K562 (cell line): ENCODE results near the gene DGKE. TPM values are rescaled to one million over a fixed set of nuclear protein-coding genes. Genes with fewer than 3 reads are reported as not detected.
A peak's percentile ranks its signal among the peaks of the same experiment; 100 is the strongest.

Source experiments
- ADNP ChIP-seq: fragments of 200-800 bp; sonication (Bioruptor generic); IDR thresholded peaks from 2 replicates; pipeline ENCODE4 v1.6.1; 2016; ENCODE audit warnings: missing genetic modification characterization, missing compliant biosample characterization
- BRD9 ChIP-seq: fragments of 450-650 bp; IDR thresholded peaks from 2 replicates; pipeline ENCODE4 v1.6.1; 2018; ENCODE audit warnings: low read depth; ENCODE audit not compliant: partially characterized antibody
- CAMTA2 ChIP-seq: fragments of 250-450 bp; sonication (Bioruptor Pico); conservative IDR thresholded peaks from 2 replicates; pipeline ENCODE4 v1.5.1; 2022
- CBX2 ChIP-seq: fragments of 200-600 bp; sonication (generic); IDR thresholded peaks from one replicate; pipeline ENCODE4 v1.6.1; 2012; ENCODE audit warnings: mild to moderate bottlenecking, low read length, inconsistent platforms; ENCODE audit not compliant: insufficient read depth, poor library complexity, severe bottlenecking
- CC2D1A ChIP-seq: fragments of 450-650 bp; IDR thresholded peaks from 2 replicates; pipeline ENCODE4 v1.6.1; 2017; ENCODE audit warnings: mild to moderate bottlenecking
- CHD2 ChIP-seq: IDR thresholded peaks from 2 replicates; pipeline ENCODE4 v1.6.1; 2011; ENCODE audit warnings: low read depth, low read length
- CTBP1 ChIP-seq: fragments of 450-650 bp; IDR thresholded peaks from 2 replicates; pipeline ENCODE4 v1.6.1; 2016; ENCODE audit warnings: borderline replicate concordance
- ILF3 ChIP-seq: fragments of 450-650 bp; IDR thresholded peaks from 2 replicates; pipeline ENCODE4 v1.6.1; 2018; ENCODE audit warnings: antibody characterized with exemption, mild to moderate bottlenecking, moderate library complexity, borderline replicate concordance
- JUNB ChIP-seq: fragments of 450-650 bp; formaldehyde crosslinking; conservative IDR thresholded peaks from 2 replicates; pipeline ENCODE4 v1.4.0; 2020; ENCODE audit warnings: mild to moderate bottlenecking
- MIER1 ChIP-seq: fragments of 450-650 bp; IDR thresholded peaks from 2 replicates; pipeline ENCODE4 v1.6.1; 2016; ENCODE audit warnings: antibody characterized with exemption, mild to moderate bottlenecking, low read depth
- MXD1 ChIP-seq: fragments of 250-450 bp; sonication (Bioruptor Pico); IDR thresholded peaks from 2 replicates; pipeline ENCODE4 v1.8.0; 2021; ENCODE audit warnings: borderline replicate concordance, mild to moderate bottlenecking, moderate library complexity; ENCODE audit not compliant: poor library complexity, severe bottlenecking
- PATZ1 ChIP-seq: fragments of 250-450 bp; sonication (Bioruptor Pico); IDR thresholded peaks from 2 replicates; pipeline ENCODE4 v1.5.0; 2020; ENCODE audit warnings: mild to moderate bottlenecking, borderline replicate concordance
- TRIM28 ChIP-seq: fragments of 450-650 bp; IDR thresholded peaks from 2 replicates; pipeline ENCODE4 v1.6.1; 2017
- ZBTB33 ChIP-seq: sonication (generic); formaldehyde crosslinking; IDR thresholded peaks from 2 replicates; pipeline ENCODE4 v1.8.1; 2023; ENCODE audit warnings: mild to moderate bottlenecking, missing genetic modification reagents
- ZBTB34 ChIP-seq: fragments of 250-450 bp; sonication (Bioruptor Pico); IDR thresholded peaks from 2 replicates; pipeline ENCODE4 v1.8.0; 2021; ENCODE audit warnings: mild to moderate bottlenecking, moderate library complexity
- ZBTB7A ChIP-seq: IDR thresholded peaks from 2 replicates; pipeline ENCODE4 v1.6.1; 2011; ENCODE audit warnings: low read depth, mild to moderate bottlenecking, low read length, moderate library complexity, borderline replicate concordance; ENCODE audit not compliant: control insufficient read depth
- ZNF316 ChIP-seq: fragments of 450-650 bp; IDR thresholded peaks from 2 replicates; pipeline ENCODE4 v1.6.1; 2016
- ZNF324 ChIP-seq: fragments of 250-450 bp; sonication (Bioruptor Pico); IDR thresholded peaks from 2 replicates; pipeline ENCODE4 v1.4.0; 2020; ENCODE audit warnings: mild to moderate bottlenecking
- ZNF41 ChIP-seq: fragments of 250-450 bp; sonication (Bioruptor Pico); conservative IDR thresholded peaks from 2 replicates; pipeline ENCODE4 v1.4.0; 2020; ENCODE audit warnings: mild to moderate bottlenecking
- ZNF445 ChIP-seq: fragments of 250-450 bp; sonication (Bioruptor Pico); IDR thresholded peaks from 2 replicates; pipeline ENCODE4 v1.4.0; 2020; ENCODE audit warnings: low read depth, mild to moderate bottlenecking, moderate library complexity
- ZNF639 ChIP-seq, 2 experiments: fragments of 200-800 bp in 1 of 2; sonication (Bioruptor generic) in 1 of 2; sonication (generic) in 1 of 2; formaldehyde crosslinking in 1 of 2; IDR thresholded peaks in 1 of 2; conservative IDR thresholded peaks in 1 of 2; 2 replicates each; pipeline versions ENCODE4 v1.5.0 to v1.6.1; 2016 to 2020; ENCODE audit warnings: missing compliant biosample characterization in 1 of 2, missing genetic modification characterization in 1 of 2, missing genetic modification reagents in 1 of 2
- polyA plus RNA-seq, 8 experiments: library from polyadenylated mRNA; depleted of rRNA in 4 of 8; stranded (reverse) in 5 of 8; unstranded in 3 of 8; fragments of >200 nt; fragmentation: Nextera tagmentation in 2 of 8; fragmentation: Illumina TruSeq in 1 of 8; extraction: Ambion mirVana in 2 of 8; extraction: Trizol in 1 of 8; gene quantifications; 2 replicates each; pipeline versions ENCODE4 v1.2.1 to v1.2.3, GENCODE V29; 2011 to 2014; ENCODE audit warnings: inconsistent platforms in 1 of 8, missing spikeins in 1 of 8
- total RNA-seq, 7 experiments: library from RNA; depleted of rRNA in 6 of 7; stranded (reverse); fragments of >200 nt in 6 of 7; fragmentation: Illumina TruSeq in 2 of 7; extraction: Trizol in 2 of 7; gene quantifications; 2 replicates each; pipeline versions ENCODE4 v1.2.1 to v1.2.3, GENCODE V29; 2011 to 2021; ENCODE audit warnings: low replicate concordance in 1 of 7

Gene DGKE
- total and polyA plus RNA-seq, 9 of the 15 experiments (the other 6 are each of a cell fraction or from before 2014, with no cell fraction given), result 1.3 to 9.9 (median 5.9) TPM

- TF ChIP-seq ZBTB34 (CRISPR knock-in tag), result no peak
- no peak for TF ChIP-seq PATZ1 (CRISPR knock-in tag)
- TF ChIP-seq ZNF41, result no peak
- no peak for TF ChIP-seq MXD1 (CRISPR knock-in tag)
- no peak for TF ChIP-seq CBX2
- TF ChIP-seq ZNF316, result no peak
- no peak for TF ChIP-seq ZBTB7A
- peak; percentile 84 for TF ChIP-seq CHD2
- TF ChIP-seq BRD9, result no peak
- TF ChIP-seq JUNB (CRISPR knock-in tag), result 0 out of 2 replicates have a peak, but pooled peaks have one; percentile 24
- TF ChIP-seq CTBP1, result peak; percentile 56
- no peak for TF ChIP-seq ZNF324 (CRISPR knock-in tag)
- TF ChIP-seq CC2D1A, result no peak
- no peak; the same call in 1 of the 2 replicates for TF ChIP-seq TRIM28
- TF ChIP-seq ZBTB33 (CRISPR knock-in tag), result 0 out of 2 replicates have a peak, but pooled peaks have one; percentile 19
- no peak for TF ChIP-seq ZNF639 (CRISPR knock-in tag; conservative IDR thresholded peaks at IDR 0.05 in 1 of 2, IDR thresholded peaks at IDR 0.05 in 1 of 2)
- TF ChIP-seq ILF3, result peak; percentile 31; the same call in 1 of the 2 replicates
- no peak for TF ChIP-seq ZNF445
- TF ChIP-seq ADNP (tag), result no peak
- TF ChIP-seq CAMTA2, result no peak
- TF ChIP-seq MIER1, result no peak
Measured at GRCh38 chr17:56913867-56914580, 80.1 kb downstream of the DGKE start, which contains the start of gene TRIM25 (continued).
